GM21737 (cell line): Measurements from ENCODE around the gene NOXO1.
"Not testable (repeated sequence)": the region's sequence is repeated elsewhere in the genome, so short reads cannot be mapped to it uniquely, and the experiment has no call there.

ENCODE experiments used
- ATAC-seq: cut with Tn5 transposase; IDR thresholded peaks from one replicate; pipeline ENCODE4 v1.9.1; 2021; ENCODE audit warnings: mild to moderate bottlenecking, moderate library complexity; ENCODE audit not compliant: unreplicated experiment

The NOXO1 gene

GRCh38 chr16:2011726-2012125, 30.5 kb upstream of the NOXO1 start:
- ATAC-seq, result not testable (repeated sequence)

DNA sequence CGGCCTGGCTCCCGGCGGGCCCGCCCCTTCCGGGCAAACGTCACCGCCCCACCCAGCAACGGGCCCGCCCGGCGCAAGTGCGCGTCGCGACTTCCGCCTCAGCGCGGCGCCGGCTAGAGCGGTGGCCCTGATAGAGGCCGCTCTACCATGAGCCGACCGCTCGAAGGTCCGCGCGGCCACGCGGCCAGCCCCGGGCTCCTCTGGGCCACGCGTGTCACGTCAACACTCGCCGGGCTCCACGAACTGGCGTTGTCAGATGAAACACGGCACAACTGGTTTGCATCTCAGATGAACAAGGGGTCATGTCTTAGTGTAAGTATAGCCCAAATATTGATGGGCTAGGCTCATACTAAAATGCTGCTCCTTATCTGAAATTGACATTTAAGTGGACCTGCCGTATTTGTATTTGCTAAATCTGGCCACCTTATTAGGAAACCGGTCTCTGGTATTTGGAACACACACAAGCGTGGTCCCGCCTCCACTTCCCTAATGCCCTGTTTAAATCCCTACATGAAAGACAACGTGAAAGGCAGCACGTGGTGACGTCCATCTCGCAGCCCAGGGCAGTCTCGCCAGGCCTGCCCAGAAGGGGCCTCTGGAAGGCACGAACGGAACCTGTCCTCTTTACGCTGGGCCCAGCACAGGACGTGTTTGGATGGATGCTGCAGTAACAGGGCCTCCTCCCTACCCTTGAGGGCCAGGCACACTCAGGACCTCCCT, 28.7 kb upstream of the NOXO1 start, which contains the start of gene ZNF598:
Gene ZNF598, minus strand, starts transcription at position 31 of the 720 bp plus-strand sequence.
- ATAC-seq, result peak; percentile 82

GRCh38 chr16:2009164-2009711, 28.0 kb upstream of the NOXO1 start:
- peak; percentile 21 for ATAC-seq

GRCh38 chr16:2008631-2009163, 27.4 kb upstream of the NOXO1 start:
- ATAC-seq, result peak; percentile 7

DNA sequence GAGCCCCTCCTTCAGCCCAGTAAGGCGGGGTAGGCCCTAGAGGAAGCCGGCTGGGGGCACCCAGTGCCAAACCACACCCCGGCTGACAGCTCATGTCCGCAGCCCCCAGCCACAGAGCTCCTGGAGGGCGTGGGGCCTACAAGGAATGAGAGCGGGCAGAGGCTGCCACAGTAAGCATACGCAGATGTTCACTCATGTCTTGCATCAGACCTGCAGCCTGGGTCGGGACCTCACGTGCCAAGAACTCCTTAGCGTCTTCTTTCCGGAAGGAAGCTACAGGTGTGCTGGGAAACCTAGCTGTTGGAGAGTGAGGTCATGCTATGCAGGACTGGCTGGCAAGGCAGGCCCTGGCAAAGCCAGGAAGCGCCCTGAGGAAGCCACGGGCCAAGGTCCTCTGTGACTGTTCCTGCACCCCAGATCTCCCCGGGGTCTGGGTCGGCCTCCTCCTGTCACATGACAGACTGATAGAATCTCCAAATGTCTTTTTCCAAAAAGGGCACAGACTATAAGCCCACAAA, 26.8 kb upstream of the NOXO1 start:
- no peak for ATAC-seq

DNA sequence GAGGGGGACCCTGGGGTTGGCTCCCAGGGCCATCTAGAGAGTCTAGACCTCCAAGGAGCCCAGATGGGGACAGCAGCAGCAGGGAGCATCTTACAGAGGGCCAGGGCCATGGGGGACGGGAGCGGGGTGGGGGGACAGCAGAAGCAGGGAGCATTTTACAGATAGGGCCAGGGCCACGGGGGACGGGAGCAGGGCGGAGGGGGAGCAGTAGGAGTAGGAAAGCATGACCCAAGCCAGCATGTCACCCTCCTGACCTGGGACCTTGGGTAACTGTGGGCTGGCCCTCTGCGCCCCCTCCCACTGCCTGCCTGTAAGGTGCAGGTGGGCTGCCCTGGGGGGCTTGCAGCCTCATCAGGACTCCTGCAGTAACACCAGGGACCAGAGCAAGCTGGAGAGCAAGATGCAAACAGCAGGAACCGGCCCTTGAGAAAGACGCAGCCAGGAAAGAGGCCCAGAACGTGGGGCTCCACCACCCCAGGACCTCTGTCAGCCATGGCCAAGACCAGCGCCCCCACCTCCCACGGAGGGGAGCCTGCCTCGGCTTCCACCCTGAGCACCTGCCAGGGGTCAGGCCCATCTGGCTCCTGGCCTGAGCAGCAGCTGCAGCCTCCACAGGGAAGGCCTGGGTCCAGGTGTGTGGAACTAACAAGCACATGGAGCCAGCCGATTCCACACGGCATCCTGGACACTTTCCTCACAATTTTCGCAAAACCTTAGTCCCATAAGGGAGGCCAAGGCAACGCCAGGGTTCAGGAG, 26.0 kb upstream of the NOXO1 start:
- ATAC-seq, result no peak

- no peak for ATAC-seq
These were observed 25.0 kb upstream of the NOXO1 start for GRCh38 chr16:2006317-2006716.

DNA sequence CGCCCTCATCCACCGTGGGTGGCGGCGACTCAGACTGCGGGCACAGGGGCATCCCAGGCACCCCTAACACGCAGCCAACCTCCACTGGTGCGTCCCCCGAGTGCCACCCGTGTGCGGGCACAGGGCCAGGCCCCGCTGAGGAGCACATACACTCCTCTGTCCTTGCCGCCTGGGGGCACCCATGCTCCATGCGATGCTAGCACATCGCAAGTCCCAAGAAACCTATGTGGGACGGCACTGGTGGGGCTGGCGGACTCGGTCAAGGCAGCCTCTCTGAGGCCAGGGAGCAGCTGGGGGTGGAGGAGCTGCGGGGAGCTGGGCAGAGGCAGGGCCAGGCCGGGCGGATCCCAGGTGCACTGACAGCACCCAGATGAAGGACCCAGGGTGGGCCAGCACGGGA, 24.4 kb upstream of the NOXO1 start:
- ATAC-seq, result no peak

DNA sequence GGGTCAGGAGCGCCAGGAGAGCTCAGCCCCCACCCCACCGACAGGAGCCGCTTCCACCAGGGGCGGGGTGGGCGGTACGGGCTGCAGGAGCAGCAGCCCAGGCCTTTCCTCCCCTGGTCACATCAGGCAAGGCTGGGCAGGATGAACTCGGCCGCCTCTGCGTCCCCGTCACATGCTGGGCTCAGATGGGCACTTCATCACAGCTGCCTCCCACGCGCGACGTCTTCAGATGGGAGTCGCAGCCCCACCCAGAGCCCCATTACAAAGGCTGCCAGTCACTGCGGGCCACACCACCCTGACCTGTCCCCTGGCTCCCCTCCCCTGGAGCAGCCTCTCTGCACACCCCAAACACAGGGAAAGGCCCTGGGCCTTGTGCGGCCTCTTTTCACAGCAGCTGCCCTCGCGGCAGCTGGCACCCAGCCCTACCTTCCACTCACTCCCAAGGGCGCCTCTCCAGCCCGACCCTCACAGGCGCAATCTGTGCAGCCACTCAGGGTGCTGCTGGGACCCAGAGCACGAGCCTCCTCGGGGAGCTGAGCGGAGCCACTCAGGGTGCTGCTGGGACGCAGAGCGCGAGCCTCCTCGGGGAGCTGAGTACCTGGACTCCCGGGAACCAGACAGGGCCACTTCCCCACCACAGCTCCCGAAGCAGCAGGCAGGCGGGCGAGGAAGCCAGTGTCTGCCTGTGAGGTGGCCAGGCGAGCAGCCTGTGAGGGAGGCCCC, 23.7 kb upstream of the NOXO1 start:
- ATAC-seq, result no peak

GRCh38 chr16:2003827-2004641, 22.8 kb upstream of the NOXO1 start:
- peak; percentile 48 for ATAC-seq

GRCh38 chr16:2003231-2003826, 22.1 kb upstream of the NOXO1 start:
- no peak for ATAC-seq

- no peak for ATAC-seq
These were observed 21.3 kb upstream of the NOXO1 start for GRCh38 chr16:2002406-2003230.

DNA sequence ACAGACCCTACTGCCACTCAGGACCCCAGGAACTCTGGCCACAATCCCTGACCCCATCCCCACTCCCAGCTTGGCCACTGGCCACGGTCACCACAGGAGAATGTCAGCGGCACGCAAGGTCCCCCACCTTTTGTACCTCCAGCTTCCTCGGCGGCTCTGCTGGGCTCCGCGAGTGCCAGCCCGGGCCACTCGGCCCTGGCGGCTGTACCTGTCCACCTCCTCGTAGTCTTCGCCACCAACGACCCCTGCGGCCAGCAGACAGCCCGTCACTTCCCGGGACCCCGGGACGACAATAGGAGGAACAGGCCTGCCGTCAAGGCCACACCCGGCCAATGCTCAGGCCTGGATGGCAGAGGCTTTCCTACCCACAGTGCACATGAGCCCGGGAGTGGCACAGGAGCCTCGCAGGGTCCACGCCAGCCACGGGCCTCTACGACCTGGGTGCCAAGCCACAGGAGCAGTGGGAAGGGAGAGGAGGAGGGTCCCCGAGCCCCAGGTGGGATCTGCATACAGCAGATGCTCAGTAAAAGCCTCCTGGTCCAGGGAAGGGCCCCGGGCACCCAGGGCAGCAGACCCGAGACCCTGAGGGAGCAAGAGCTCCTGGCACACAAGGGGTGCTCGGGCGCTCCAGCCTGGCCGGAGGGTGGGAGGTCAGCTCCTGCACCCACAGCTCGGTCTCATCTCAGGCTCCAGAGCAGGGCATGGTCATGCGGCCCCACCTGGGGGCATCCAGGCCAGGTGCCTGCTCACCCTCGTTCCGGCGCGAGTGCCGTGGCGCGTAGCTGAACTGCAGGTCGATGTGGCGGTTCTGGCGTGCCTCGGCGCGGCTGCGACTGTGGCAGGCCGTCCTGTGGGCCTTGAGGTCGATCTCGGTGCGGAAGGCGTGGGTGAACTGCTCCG, 20.4 kb upstream of the NOXO1 start:
- no peak for ATAC-seq

DNA sequence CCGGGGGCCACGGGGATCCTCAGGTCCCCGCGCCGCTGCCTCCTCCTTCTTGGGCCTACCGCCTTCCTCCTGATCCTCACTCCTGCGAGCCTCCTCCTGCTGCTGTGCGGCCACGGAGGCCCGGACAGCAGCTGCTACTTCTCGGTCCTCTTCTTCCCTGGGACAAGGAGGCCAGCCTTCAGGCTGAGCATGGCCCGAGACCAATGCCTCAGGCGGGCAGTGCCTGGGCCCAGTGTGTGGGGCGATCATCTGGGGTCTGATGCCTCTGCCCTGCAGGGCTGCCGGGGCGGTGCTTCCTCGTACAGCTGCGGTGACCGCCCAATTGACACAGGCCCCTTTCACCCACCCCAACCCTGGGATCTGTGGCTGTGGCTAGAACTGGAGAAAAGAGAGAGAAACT, 19.8 kb upstream of the NOXO1 start:
- no peak for ATAC-seq

GRCh38 chr16:1999866-2000514, 18.7 kb upstream of the NOXO1 start:
- no peak for ATAC-seq

DNA sequence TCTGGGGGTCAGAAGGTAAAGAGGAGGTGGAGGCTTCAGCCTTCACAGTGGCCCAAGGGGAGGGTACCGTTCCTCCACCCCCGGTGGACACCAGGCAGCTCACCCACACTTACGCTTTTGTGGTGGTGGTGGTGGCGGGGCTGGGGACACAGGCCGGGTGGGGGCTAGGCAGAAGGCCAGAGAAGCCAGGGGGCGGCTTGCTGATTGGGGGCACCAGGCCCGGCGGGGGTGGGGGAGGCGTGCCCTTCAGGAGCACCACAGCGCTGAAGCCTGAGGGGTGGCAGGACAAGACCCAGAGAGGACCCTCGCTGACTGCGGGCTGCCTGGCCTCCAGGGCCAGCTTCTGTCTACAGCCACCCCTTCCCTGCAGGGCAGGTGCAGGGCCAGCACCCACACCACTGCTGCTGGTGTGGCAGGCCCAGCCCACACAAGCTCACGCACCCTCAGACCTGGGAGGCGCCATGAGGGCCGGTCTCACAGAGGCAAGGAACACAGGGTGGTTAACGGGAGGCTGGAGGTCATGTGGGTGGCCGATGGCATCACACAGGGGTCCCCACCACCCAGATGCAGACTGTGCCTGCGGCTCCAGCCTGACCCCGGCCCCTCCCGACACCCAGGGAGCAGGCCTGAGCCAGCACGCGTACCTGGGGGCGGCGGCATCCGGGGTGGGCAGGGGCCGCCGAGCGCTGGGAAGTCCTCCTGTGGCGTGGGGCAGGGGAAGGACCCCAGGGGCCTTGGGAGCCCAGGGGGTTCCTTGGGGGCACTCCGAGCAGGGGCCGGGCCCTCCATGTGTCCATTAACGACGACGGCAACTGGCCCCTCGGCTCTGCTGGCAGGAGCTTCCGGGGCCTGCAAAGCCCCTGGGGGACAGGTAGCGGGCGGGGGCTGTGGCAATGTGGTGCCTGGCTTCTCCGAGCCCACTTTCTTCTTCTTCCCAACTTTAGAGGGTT, 17.9 kb upstream of the NOXO1 start:
- ATAC-seq, result no peak
